Endodermal cell (in vitro differentiated cells): ENCODE results near the gene A4GALT. TPM values are rescaled to one million over a fixed set of nuclear protein-coding genes. Genes with fewer than 3 reads are reported as not detected.

Experiments used
- DNase-seq: peaks from one replicate; pipeline ENCODE4 v3.0.0-alpha.2; 2017
- H3K27ac ChIP-seq: 2 replicates; pipeline ENCODE4 v1.5.1; 2013; ENCODE audit warnings: mild to moderate bottlenecking, low read depth, low read length, moderate library complexity
- H3K27me3 ChIP-seq: 2 replicates; pipeline ENCODE4 v1.6.1; 2013; ENCODE audit warnings: mild to moderate bottlenecking, low read length, moderate library complexity; ENCODE audit not compliant: insufficient read depth, control insufficient read depth, poor library complexity, severe bottlenecking
- H3K36me3 ChIP-seq: 2 replicates; pipeline ENCODE4 v1.7.0; 2013; ENCODE audit warnings: mild to moderate bottlenecking, low read length, moderate library complexity; ENCODE audit not compliant: control insufficient read depth, insufficient read depth
- H3K4me1 ChIP-seq: one replicate; pipeline ENCODE4 v1.7.0; 2013; ENCODE audit warnings: low read length; ENCODE audit not compliant: control insufficient read depth, insufficient read depth
- H3K4me3 ChIP-seq: 2 replicates; pipeline ENCODE4 v1.5.1; 2013; ENCODE audit warnings: mild to moderate bottlenecking, low read length, moderate library complexity
- H3K9ac ChIP-seq: 2 replicates; pipeline ENCODE4 v1.6.1; 2013; ENCODE audit warnings: mild to moderate bottlenecking, low read length, moderate library complexity; ENCODE audit not compliant: poor library complexity, severe bottlenecking; ENCODE audit errors: extremely low read depth
- H3K9me3 ChIP-seq: 2 replicates; pipeline ENCODE4 v1.6.1; 2013; ENCODE audit warnings: mild to moderate bottlenecking, low read length, moderate library complexity; ENCODE audit not compliant: control insufficient read depth
- H3K27ac Mint-ChIP-seq: 2 replicates; pipeline ENCODE4 v1.8.0; 2020; ENCODE audit warnings: mixed read lengths
- H3K27me3 Mint-ChIP-seq: 2 replicates; pipeline ENCODE4 v1.8.0; 2021; ENCODE audit warnings: mild to moderate bottlenecking, mixed read lengths; ENCODE audit not compliant: insufficient read depth
- H3K36me3 Mint-ChIP-seq: 2 replicates; pipeline ENCODE4 v1.8.0; 2020; ENCODE audit warnings: low read depth, mixed read lengths
- H3K4me1 Mint-ChIP-seq: 2 replicates; pipeline ENCODE4 v1.8.0; 2020; ENCODE audit warnings: mixed read lengths
- H3K4me3 Mint-ChIP-seq: 2 replicates; pipeline ENCODE4 v1.8.0; 2020; ENCODE audit warnings: mild to moderate bottlenecking, moderate library complexity, mixed read lengths
- H3K9me3 Mint-ChIP-seq: 2 replicates; pipeline ENCODE4 v1.8.0; 2020; ENCODE audit warnings: mild to moderate bottlenecking, mixed read lengths
- WGBS, 2 experiments: methylation state at CpG; one replicate each; pipeline versions ENCODE4 v1.1.5 to v1.1.7; 2013; ENCODE audit warnings: missing lambda C conversion rate in 2 of 2, mixed read lengths in 1 of 2; ENCODE audit not compliant: insufficient coverage in 1 of 2, insufficient read length in 1 of 2; 5-methylcytosine and 5-hydroxymethylcytosine counted together
- total RNA-seq, 2 donors: library from RNA; stranded (reverse); fragmentation: NEBNext Ultra II Directional in 1 of 2; extraction: Animal tissue kit (Norgen Biotek cat#: 25700) in 1 of 2; gene quantifications; 2 replicates in 1 of 2; 3 replicates in 1 of 2; pipeline ENCODE4 v1.2.1, GENCODE V29; 2021
- TF ChIP-seq, protein P1 (sequence below): fragments of 200-600 bp; sonication (generic); conservative IDR thresholded peaks from 2 replicates; pipeline ENCODE4 v1.5.0; 2021; ENCODE audit warnings: antibody characterized with exemption, mild to moderate bottlenecking

A4GALT gene
- total RNA-seq, 2 donors from 2014 or later = 5.3 to 7.7 TPM

DNA sequence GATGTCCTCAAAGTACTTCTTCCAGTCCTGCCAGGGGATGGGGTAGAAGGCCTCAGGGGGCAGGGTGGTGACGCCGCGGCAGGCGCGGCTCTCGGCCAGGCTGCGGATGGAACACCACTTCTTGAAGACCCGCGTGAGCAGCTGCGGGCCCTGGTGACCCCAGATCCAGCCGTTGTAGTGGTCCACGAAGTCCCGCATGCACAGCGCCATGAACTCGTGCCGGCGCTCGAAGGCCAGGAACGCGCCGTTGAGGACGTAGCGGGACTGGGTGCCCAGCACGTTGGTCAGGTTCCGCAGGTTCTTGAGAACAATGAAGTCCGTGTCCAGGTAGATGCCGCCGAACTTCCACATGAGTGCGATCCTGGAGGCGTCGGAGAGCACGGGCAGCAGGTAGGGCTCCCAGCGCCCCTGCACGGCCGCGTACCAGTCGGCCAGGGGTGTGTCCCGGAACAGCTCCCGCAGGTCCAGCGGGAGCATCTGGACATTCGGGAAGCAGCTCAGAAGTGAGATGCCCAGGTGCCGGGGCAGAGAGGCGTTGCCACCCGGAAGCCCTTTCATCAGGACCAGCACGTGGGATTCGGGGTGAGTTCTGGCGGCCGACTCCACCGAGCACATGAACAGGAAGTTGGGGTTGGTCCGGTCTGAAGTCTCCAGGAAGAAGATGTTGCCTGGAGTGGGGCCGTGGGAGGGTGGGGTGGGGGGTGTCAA lies 27.5 kb downstream of the A4GALT start:
- Histone ChIP-seq H3K9me3 (no peaks in the 10 kb centered on the region), H3K4me1 (peaks cover 9% of the 10 kb centered on the region), H3K36me3 (no peaks in the 10 kb centered on the region), H3K9ac (no peak overlapping the region), H3K4me3 (no peak overlapping the region), H3K27me3 (no peaks in the 10 kb centered on the region), H3K27ac (no peak overlapping the region)
- Mint-ChIP-seq H3K9me3 (no peaks in the 10 kb centered on the region), H3K36me3 (no peaks in the 10 kb centered on the region), H3K27ac (no peak overlapping the region), H3K4me3 (no peak overlapping the region), H3K27me3 (no peaks in the 10 kb centered on the region), H3K4me1 (peaks cover 8% of the 10 kb centered on the region)
- no peak for DNase-seq
- WGBS, 2 experiments = 95% methylated on average over 38 to 51 of the region's 51 CpGs
- TF ChIP-seq, protein P1, sequence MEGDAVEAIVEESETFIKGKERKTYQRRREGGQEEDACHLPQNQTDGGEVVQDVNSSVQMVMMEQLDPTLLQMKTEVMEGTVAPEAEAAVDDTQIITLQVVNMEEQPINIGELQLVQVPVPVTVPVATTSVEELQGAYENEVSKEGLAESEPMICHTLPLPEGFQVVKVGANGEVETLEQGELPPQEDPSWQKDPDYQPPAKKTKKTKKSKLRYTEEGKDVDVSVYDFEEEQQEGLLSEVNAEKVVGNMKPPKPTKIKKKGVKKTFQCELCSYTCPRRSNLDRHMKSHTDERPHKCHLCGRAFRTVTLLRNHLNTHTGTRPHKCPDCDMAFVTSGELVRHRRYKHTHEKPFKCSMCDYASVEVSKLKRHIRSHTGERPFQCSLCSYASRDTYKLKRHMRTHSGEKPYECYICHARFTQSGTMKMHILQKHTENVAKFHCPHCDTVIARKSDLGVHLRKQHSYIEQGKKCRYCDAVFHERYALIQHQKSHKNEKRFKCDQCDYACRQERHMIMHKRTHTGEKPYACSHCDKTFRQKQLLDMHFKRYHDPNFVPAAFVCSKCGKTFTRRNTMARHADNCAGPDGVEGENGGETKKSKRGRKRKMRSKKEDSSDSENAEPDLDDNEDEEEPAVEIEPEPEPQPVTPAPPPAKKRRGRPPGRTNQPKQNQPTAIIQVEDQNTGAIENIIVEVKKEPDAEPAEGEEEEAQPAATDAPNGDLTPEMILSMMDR = no peak

DNA sequence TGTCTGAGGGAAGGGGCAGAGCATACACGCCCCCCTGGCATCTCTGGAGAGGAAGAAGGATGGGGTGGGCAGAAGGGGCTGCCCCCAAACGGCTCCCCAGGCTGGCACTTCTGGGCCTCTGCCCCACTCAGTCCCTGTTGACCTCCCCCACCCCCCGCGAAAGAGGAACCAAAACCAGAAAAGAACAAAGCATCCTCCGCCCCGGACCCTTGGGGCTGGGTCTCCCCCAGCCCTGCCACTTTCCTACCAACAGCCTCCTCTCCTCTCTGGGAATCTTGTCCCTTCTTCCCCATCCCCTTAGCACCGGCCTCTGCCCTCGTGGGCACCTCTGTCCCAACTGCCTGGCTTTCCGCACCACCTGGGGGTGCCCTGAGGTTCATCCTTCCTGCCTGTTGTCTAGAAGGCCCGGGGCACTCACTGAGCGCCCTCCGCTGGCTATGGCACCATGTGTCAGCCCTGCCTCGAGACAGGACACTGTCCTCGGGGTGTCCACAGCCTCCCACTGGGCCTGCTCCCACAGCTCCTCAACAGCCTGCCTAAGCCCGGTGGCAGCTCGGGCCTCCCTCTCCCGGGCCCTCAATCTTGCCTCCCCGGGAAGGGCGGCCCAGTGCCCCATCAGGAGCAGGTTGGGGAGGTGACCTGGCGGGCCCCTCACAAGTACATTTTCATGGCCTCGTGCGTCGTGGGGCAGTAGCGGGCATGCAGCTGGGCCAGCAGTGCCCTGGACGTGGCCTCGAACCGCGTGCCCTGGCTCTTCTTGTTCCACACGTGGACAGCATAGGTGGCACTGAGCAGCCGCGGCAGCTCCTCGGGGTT lies 28.2 kb downstream of the A4GALT start:
- no peak overlapping the region for H3K27ac Mint-ChIP-seq
- no peak overlapping the region for H3K4me3 ChIP-seq
- TF ChIP-seq, protein P1 = peak; percentile 55
- no peaks in the 10 kb centered on the region for H3K9me3 ChIP-seq
- no peaks in the 10 kb centered on the region for H3K9me3 Mint-ChIP-seq
- H3K36me3 ChIP-seq = no peaks in the 10 kb centered on the region
- H3K4me1 Mint-ChIP-seq = peaks cover 9% of the 10 kb centered on the region
- no peaks in the 10 kb centered on the region for H3K36me3 Mint-ChIP-seq
- H3K4me1 ChIP-seq = peaks cover 9% of the 10 kb centered on the region
- H3K4me3 Mint-ChIP-seq = no peak overlapping the region
- H3K27me3 ChIP-seq = no peaks in the 10 kb centered on the region
- no peak overlapping the region for H3K9ac ChIP-seq
- DNase-seq = peak; percentile 69
- no peak overlapping the region for H3K27ac ChIP-seq
- whole genome bisulfite sequencing, 2 experiments = 89 to 91% methylated on average over 26 to 30 of the region's 32 CpGs
- no peaks in the 10 kb centered on the region for H3K27me3 Mint-ChIP-seq

DNA sequence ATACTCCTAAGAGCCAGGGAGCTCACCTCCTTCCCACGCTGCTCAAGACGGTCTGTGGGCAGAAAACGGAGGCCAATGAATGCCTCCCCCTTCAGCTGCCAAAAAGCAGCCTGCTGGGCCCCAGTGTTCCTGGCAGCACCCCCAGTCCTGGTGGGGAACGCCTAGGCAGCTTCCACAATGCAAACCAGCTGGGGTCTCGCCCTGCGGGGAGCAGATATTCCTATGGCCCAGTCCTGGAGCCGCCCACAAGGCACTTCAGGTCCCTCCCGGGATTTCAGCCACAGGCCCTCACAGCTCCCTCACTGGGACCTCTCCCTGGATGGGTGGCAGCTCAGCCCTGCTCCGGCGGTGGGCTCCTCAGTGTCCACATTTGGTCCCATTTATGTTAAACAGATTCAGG lies 29.2 kb downstream of the A4GALT start:
- 92 to 96% methylated on average over 8 to 10 of the region's 10 CpGs for WGBS, 2 experiments
- no peak for DNase-seq
- TF ChIP-seq, protein P1 = no peak

More for the DNA sequence above, 29.2 kb downstream of the A4GALT start:
- H3K9me3 ChIP-seq = no peaks in the 10 kb centered on the region
- H3K4me1 ChIP-seq = peaks cover 9% of the 10 kb centered on the region
- H3K4me3 ChIP-seq = no peak overlapping the region
- no peaks in the 10 kb centered on the region for H3K27me3 ChIP-seq
- H3K4me3 Mint-ChIP-seq = no peak overlapping the region
- no peaks in the 10 kb centered on the region for H3K36me3 Mint-ChIP-seq
- no peak overlapping the region for H3K9ac ChIP-seq
- H3K9me3 Mint-ChIP-seq = no peaks in the 10 kb centered on the region
- H3K27ac ChIP-seq = no peak overlapping the region
- H3K27me3 Mint-ChIP-seq = no peaks in the 10 kb centered on the region
- no peaks in the 10 kb centered on the region for H3K36me3 ChIP-seq
- H3K4me1 Mint-ChIP-seq = peaks cover 9% of the 10 kb centered on the region
- no peak overlapping the region for H3K27ac Mint-ChIP-seq
